DND-41 (cell line): Measurements from ENCODE around the gene TXNDC15.

Experiments
- ATAC-seq: fragments of 200-7000 bp; cut with Tn5 transposase; 3 replicates; pipeline ENCODE4 v1.9.1; 2021; ENCODE audit warnings: low read depth; ENCODE audit not compliant: insufficient read depth
- DNase-seq: peaks from one replicate; pipeline ENCODE4 v3.0.0-alpha.2; 2020
- H2AFZ ChIP-seq: 2 replicates; pipeline ENCODE4 v1.6.0; 2012; ENCODE audit warnings: low read depth, low read length
- H3K27ac ChIP-seq: 2 replicates; pipeline ENCODE4 v1.5.1; 2012; ENCODE audit warnings: low read length, inconsistent platforms
- H3K27me3 ChIP-seq: fragments of 200-600 bp; sonication (generic); 2 replicates; pipeline ENCODE4 v1.6.0; 2012; ENCODE audit warnings: low read length, mild to moderate bottlenecking, inconsistent platforms; ENCODE audit not compliant: insufficient read depth, poor library complexity
- H3K36me3 ChIP-seq: 2 replicates; pipeline ENCODE4 v1.5.1; 2012; ENCODE audit warnings: low read length, inconsistent platforms; ENCODE audit not compliant: insufficient read depth
- H3K4me1 ChIP-seq: 2 replicates; pipeline ENCODE4 v1.5.1; 2012; ENCODE audit warnings: mild to moderate bottlenecking, low read length; ENCODE audit not compliant: insufficient read depth
- H3K4me2 ChIP-seq: 2 replicates; pipeline ENCODE4 v1.6.0; 2012; ENCODE audit warnings: mild to moderate bottlenecking, moderate library complexity, low read length, inconsistent platforms; ENCODE audit not compliant: insufficient read depth
- H3K4me3 ChIP-seq, 2 experiments: fragments of 200-600 bp in 1 of 2; shearing (Covaris generic) in 1 of 2; 2 replicates each; pipeline ENCODE4 v1.5.1; 2012 to 2016; ENCODE audit warnings: inconsistent platforms in 2 of 2, low read length in 2 of 2, mild to moderate bottlenecking in 2 of 2, low read depth in 1 of 2, moderate library complexity in 1 of 2
- H3K79me2 ChIP-seq: 2 replicates; pipeline ENCODE4 v1.6.0; 2012; ENCODE audit warnings: low read length, inconsistent platforms; ENCODE audit not compliant: insufficient read depth
- H3K9ac ChIP-seq: 2 replicates; pipeline ENCODE4 v1.6.0; 2012; ENCODE audit warnings: low read depth, mild to moderate bottlenecking, inconsistent platforms, low read length, moderate library complexity
- H3K9me3 ChIP-seq: 2 replicates; pipeline ENCODE4 v1.5.1; 2012; ENCODE audit warnings: low read length, moderate library complexity, mild to moderate bottlenecking, inconsistent platforms; ENCODE audit not compliant: insufficient read depth, severe bottlenecking
- H4K20me1 ChIP-seq: 2 replicates; pipeline ENCODE4 v1.6.0; 2012; ENCODE audit warnings: low read length; ENCODE audit not compliant: insufficient read depth
- CTCF ChIP-seq: IDR thresholded peaks from 2 replicates; pipeline ENCODE4 v1.5.1; 2012; ENCODE audit warnings: borderline replicate concordance, low read length, moderate library complexity, mild to moderate bottlenecking; ENCODE audit not compliant: poor library complexity, severe bottlenecking; ENCODE audit errors: extremely low read depth
- EZH2 ChIP-seq: IDR thresholded peaks from 3 replicates; pipeline ENCODE4 v1.6.1; 2012; ENCODE audit warnings: borderline replicate concordance, low read depth, mild to moderate bottlenecking, moderate library complexity, low read length, inconsistent platforms; ENCODE audit not compliant: severe bottlenecking

The TXNDC15 gene

GRCh38 chr5:134911285-134912206, 37.4 kb downstream of the TXNDC15 start:
- peaks cover 22% of the 10 kb centered on the region for H3K79me2 ChIP-seq
- no peak for ATAC-seq

GRCh38 chr5:134913254-134913653, 39.1 kb downstream of the TXNDC15 start:
- ATAC-seq (no peak), DNase-seq (no peak)
- H3K9ac ChIP-seq, result no peak overlapping the region
- H4K20me1 ChIP-seq, result peaks cover 4% of the 10 kb centered on the region; the same call in 1 of the 2 replicates
- no peak overlapping the region for H3K27ac ChIP-seq
- H3K4me3 ChIP-seq, result no peak overlapping the region
- H3K4me1 ChIP-seq, result no peaks in the 10 kb centered on the region
- peaks cover 12% of the 10 kb centered on the region for H3K79me2 ChIP-seq
- no peak overlapping the region for H2AFZ ChIP-seq
- peaks cover 76% of the 10 kb centered on the region for H3K36me3 ChIP-seq
- H3K9me3 ChIP-seq, result no peaks in the 10 kb centered on the region
- TF ChIP-seq CTCF (no peak), EZH2 (no peak)
- H3K4me2 ChIP-seq, result no peak overlapping the region
- no peaks in the 10 kb centered on the region for H3K27me3 ChIP-seq

More at GRCh38 chr5:134911285-134912206, 37.4 kb downstream of the TXNDC15 start:
- Histone ChIP-seq H4K20me1 (no peaks in the 10 kb centered on the region), H3K27ac (no peak overlapping the region), H3K4me2 (no peak overlapping the region), H3K9ac (no peak overlapping the region), H3K36me3 (peaks cover 66% of the 10 kb centered on the region), H2AFZ (no peak overlapping the region), H3K4me1 (peaks cover 5% of the 10 kb centered on the region), H3K4me3 (no peak overlapping the region), H3K27me3 (no peaks in the 10 kb centered on the region), H3K9me3 (no peaks in the 10 kb centered on the region)
- TF ChIP-seq CTCF (no peak), EZH2 (no peak)
- DNase-seq, result no peak

GRCh38 chr5:134913795-134914194, 39.6 kb downstream of the TXNDC15 start:
- no peak overlapping the region for H3K9ac ChIP-seq
- DNase-seq (no peak), ATAC-seq (no peak)
- no peak overlapping the region for H2AFZ ChIP-seq
- H3K4me2 ChIP-seq, result no peak overlapping the region
- H3K4me3 ChIP-seq, result no peak overlapping the region
- no peaks in the 10 kb centered on the region for H3K4me1 ChIP-seq
- peaks cover 4% of the 10 kb centered on the region; the same call in 1 of the 2 replicates for H4K20me1 ChIP-seq
- no peak for TF ChIP-seq CTCF
- no peak for TF ChIP-seq EZH2
- H3K9me3 ChIP-seq, result no peaks in the 10 kb centered on the region
- peaks cover 15% of the 10 kb centered on the region for H3K79me2 ChIP-seq
- H3K36me3 ChIP-seq, result peaks cover 79% of the 10 kb centered on the region
- no peak overlapping the region for H3K27ac ChIP-seq
- no peaks in the 10 kb centered on the region for H3K27me3 ChIP-seq
